PC-3 (cell line): ENCODE measurements around the gene FMNL1.

Experiments used
- CTCF ChIP-seq: fragments of 300-600 bp; sonication (generic); conservative IDR thresholded peaks from 2 replicates; pipeline ENCODE4 v1.5.1; 2017; ENCODE audit warnings: antibody characterized with exemption, low read depth, mild to moderate bottlenecking, low read length
- EZH2phosphoT487 ChIP-seq: fragments of 300-600 bp; sonication (generic); IDR thresholded peaks from 2 replicates; pipeline ENCODE4 v1.6.1; 2018; ENCODE audit warnings: mild to moderate bottlenecking, antibody characterized with exemption, low read length, borderline replicate concordance

- no peak for TF ChIP-seq CTCF
- no peak for TF ChIP-seq EZH2phosphoT487
Measured at GRCh38 chr17:45242029-45242414, 20.3 kb downstream of the FMNL1 start.
